ENCODE data around the gene MLH3. TPM values are rescaled to one million over a fixed set of nuclear protein-coding genes. Genes with fewer than 3 reads are reported as not detected.

Gene MLH3
- total RNA-seq, 2 experiments from 2014 or later, result 6.6 to 6.7 TPM

GRCh38 chr14:75044752-75045151, 6.5 kb downstream of the MLH3 start:
- H3K79me2 ChIP-seq (ENCODE audit: insufficient read depth, low read depth, low read length), result no peaks in the 10 kb centered on the region
- no peaks in the 10 kb centered on the region for H3K36me3 ChIP-seq (ENCODE audit: insufficient read depth, low read length)
- H3K4me2 ChIP-seq (ENCODE audit: low read length), result no peak overlapping the region

GRCh38 chr14:75044322-75044721, 6.9 kb downstream of the MLH3 start:
- no peak for TF ChIP-seq CTCF (conservative IDR thresholded peaks at IDR 0.05; ENCODE audit: low read length)
- TF ChIP-seq EZH2phosphoT487 (IDR thresholded peaks at IDR 0.05; ENCODE audit: borderline replicate concordance, low read depth, low read length), result no peak
- H3K79me2 ChIP-seq (ENCODE audit: insufficient read depth, low read depth, low read length), result no peaks in the 10 kb centered on the region
- POLR2A ChIA-PET, result interaction anchor here (0.5 to 1.2 kb wide), 4 partner anchors 8 to 308 kb away, joined by 3 to 4 read pairs (median 4); no protein-coding TSS in a partner anchor
- no TSS peak for BruUV-seq (replicated peaks)
- no peak overlapping the region for H2AFZ ChIP-seq (ENCODE audit: low read length)
- CTCF ChIA-PET (ENCODE audit: unreplicated experiment), result no interaction called here
- intact Hi-C loops (cut with micrococcal nuclease; ENCODE audit: unreplicated experiment), result no loop called here
- no peak overlapping the region for H3K4me3 ChIP-seq (ENCODE audit: low read depth, low read length, poor library complexity, severe bottlenecking)
- H3K9me2 ChIP-seq (ENCODE audit: insufficient read depth, low read length), result no peaks in the 10 kb centered on the region
- no peaks in the 10 kb centered on the region for H3K4me1 ChIP-seq (ENCODE audit: insufficient read depth, low read length, poor library complexity, severe bottlenecking)
- DNase-seq (ENCODE audit: low spot score), result no peak
- no peaks in the 10 kb centered on the region for H4K20me1 ChIP-seq (ENCODE audit: insufficient read depth, low read length)
- H3K36me3 ChIP-seq (ENCODE audit: insufficient read depth, low read length), result no peaks in the 10 kb centered on the region
- no peaks in the 10 kb centered on the region for H3K9me3 ChIP-seq (ENCODE audit: low read length)
- no peak overlapping the region for H3K27ac ChIP-seq (ENCODE audit: low read depth, low read length, poor library complexity, severe bottlenecking)
- H3K4me2 ChIP-seq (ENCODE audit: low read length), result no peak overlapping the region

More at GRCh38 chr14:75044752-75045151, 6.5 kb downstream of the MLH3 start:
- BruUV-seq (replicated peaks), result no TSS peak
- H3K9me2 ChIP-seq (ENCODE audit: insufficient read depth, low read length), result no peaks in the 10 kb centered on the region
- H4K20me1 ChIP-seq (ENCODE audit: insufficient read depth, low read length), result no peaks in the 10 kb centered on the region
- no peak overlapping the region for H3K27ac ChIP-seq (ENCODE audit: low read depth, low read length, poor library complexity, severe bottlenecking)
- H3K9me3 ChIP-seq (ENCODE audit: low read length), result no peaks in the 10 kb centered on the region
- no peak for DNase-seq (ENCODE audit: low spot score)
- POLR2A ChIA-PET, result interaction anchor here (0.5 to 1.2 kb wide), 4 partner anchors 9 to 165 kb away, joined by 3 to 4 read pairs (median 4); no protein-coding TSS in a partner anchor
- no peaks in the 10 kb centered on the region for H3K4me1 ChIP-seq (ENCODE audit: insufficient read depth, low read length, poor library complexity, severe bottlenecking)
- H2AFZ ChIP-seq (ENCODE audit: low read length), result no peak overlapping the region
- H3K4me3 ChIP-seq (ENCODE audit: low read depth, low read length, poor library complexity, severe bottlenecking), result no peak overlapping the region
- TF ChIP-seq EZH2phosphoT487 (IDR thresholded peaks at IDR 0.05; ENCODE audit: borderline replicate concordance, low read depth, low read length) (no peak), CTCF (conservative IDR thresholded peaks at IDR 0.05; ENCODE audit: low read length) (no peak)
- CTCF ChIA-PET (ENCODE audit: unreplicated experiment), result no interaction called here
- intact Hi-C loops (cut with micrococcal nuclease; ENCODE audit: unreplicated experiment), result loop anchor here (5.0 kb wide), 1 partner anchor 37 kb away; no protein-coding TSS in a partner anchor

- Histone ChIP-seq H3K79me2 (ENCODE audit: insufficient read depth, low read depth, low read length) (no peaks in the 10 kb centered on the region), H3K27ac (ENCODE audit: low read depth, low read length, poor library complexity, severe bottlenecking) (no peak overlapping the region), H3K4me3 (ENCODE audit: low read depth, low read length, poor library complexity, severe bottlenecking) (no peak overlapping the region), H3K4me1 (ENCODE audit: insufficient read depth, low read length, poor library complexity, severe bottlenecking) (no peaks in the 10 kb centered on the region), H4K20me1 (ENCODE audit: insufficient read depth, low read length) (no peaks in the 10 kb centered on the region), H2AFZ (ENCODE audit: low read length) (no peak overlapping the region; the same call in 1 of the 2 replicates), H3K4me2 (ENCODE audit: low read length) (no peak overlapping the region), H3K36me3 (ENCODE audit: insufficient read depth, low read length) (no peaks in the 10 kb centered on the region), H3K9me3 (ENCODE audit: low read length) (no peaks in the 10 kb centered on the region), H3K9me2 (ENCODE audit: insufficient read depth, low read length) (no peaks in the 10 kb centered on the region)
- no peak for TF ChIP-seq CTCF (conservative IDR thresholded peaks at IDR 0.05; ENCODE audit: low read length)
- TF ChIP-seq EZH2phosphoT487 (IDR thresholded peaks at IDR 0.05; ENCODE audit: borderline replicate concordance, low read depth, low read length), result no peak
- intact Hi-C loops (cut with micrococcal nuclease; ENCODE audit: unreplicated experiment), result no loop called here
- BruUV-seq (replicated peaks), result no TSS peak
- ChIA-PET POLR2A (interaction anchor here (0.9 kb wide), 1 partner anchor 88 kb away, joined by 3 read pairs; no protein-coding TSS in a partner anchor), CTCF (ENCODE audit: unreplicated experiment) (no interaction called here)
- DNase-seq (ENCODE audit: low spot score), result no peak
Measured at GRCh38 chr14:75042035-75042434, 9.2 kb downstream of the MLH3 start.

All from OCI-LY7 (cell line).